HL-60 (cell line): ENCODE data around the gene RABGAP1L.

Experiments used
- DNase-seq, 2 experiments: peaks; one replicate each; pipeline ENCODE4 v3.0.0-alpha.2; 2010 to 2020; ENCODE audit warnings: low read depth in 1 of 2, low spot score in 1 of 2
- H3K27ac ChIP-seq: fragments of 250-450 bp; sonication (Bioruptor Pico); replicated peaks from 2 replicates; pipeline ENCODE4 v1.5.1; 2020; ENCODE audit warnings: mild to moderate bottlenecking, moderate library complexity
- H3K27me3 ChIP-seq: fragments of 250-450 bp; sonication (Bioruptor Pico); 2 replicates; pipeline ENCODE4 v1.5.1; 2021; ENCODE audit warnings: mild to moderate bottlenecking, moderate library complexity; ENCODE audit not compliant: insufficient read depth, poor library complexity, severe bottlenecking
- H3K4me3 ChIP-seq: replicated peaks from 2 replicates; pipeline ENCODE4 v1.5.1; 2011; ENCODE audit warnings: mild to moderate bottlenecking, control low read depth, low read length; ENCODE audit not compliant: insufficient read depth
- GABPA ChIP-seq: IDR thresholded peaks from 2 replicates; pipeline ENCODE4 v1.6.1; 2012; ENCODE audit warnings: low read depth
- POLR2AphosphoS5 ChIP-seq: IDR thresholded peaks from 2 replicates; pipeline ENCODE4 v1.6.1; 2012; ENCODE audit warnings: low read depth
- REST ChIP-seq: IDR thresholded peaks from 2 replicates; pipeline ENCODE4 v1.6.1; 2012; ENCODE audit warnings: low read depth; ENCODE audit not compliant: insufficient replicate concordance
- SPI1 ChIP-seq: IDR thresholded peaks from 2 replicates; pipeline ENCODE4 v1.6.1; 2012; ENCODE audit warnings: low read depth, mild to moderate bottlenecking, borderline replicate concordance
- TF ChIP-seq, protein P1 (sequence below): IDR thresholded peaks from one replicate; pipeline ENCODE4 v1.5.1; 2011; ENCODE audit warnings: low read length, control low read depth, inconsistent platforms; ENCODE audit not compliant: insufficient read depth

Gene RABGAP1L

GRCh38 chr1:174700775-174701174 lies 541.5 kb downstream of the RABGAP1L start:
- no peak for DNase-seq
- Histone ChIP-seq H3K27me3 (no peaks in the 10 kb centered on the region), H3K27ac (no peak overlapping the region), H3K4me3 (no peak overlapping the region)
- TF ChIP-seq, protein P1, sequence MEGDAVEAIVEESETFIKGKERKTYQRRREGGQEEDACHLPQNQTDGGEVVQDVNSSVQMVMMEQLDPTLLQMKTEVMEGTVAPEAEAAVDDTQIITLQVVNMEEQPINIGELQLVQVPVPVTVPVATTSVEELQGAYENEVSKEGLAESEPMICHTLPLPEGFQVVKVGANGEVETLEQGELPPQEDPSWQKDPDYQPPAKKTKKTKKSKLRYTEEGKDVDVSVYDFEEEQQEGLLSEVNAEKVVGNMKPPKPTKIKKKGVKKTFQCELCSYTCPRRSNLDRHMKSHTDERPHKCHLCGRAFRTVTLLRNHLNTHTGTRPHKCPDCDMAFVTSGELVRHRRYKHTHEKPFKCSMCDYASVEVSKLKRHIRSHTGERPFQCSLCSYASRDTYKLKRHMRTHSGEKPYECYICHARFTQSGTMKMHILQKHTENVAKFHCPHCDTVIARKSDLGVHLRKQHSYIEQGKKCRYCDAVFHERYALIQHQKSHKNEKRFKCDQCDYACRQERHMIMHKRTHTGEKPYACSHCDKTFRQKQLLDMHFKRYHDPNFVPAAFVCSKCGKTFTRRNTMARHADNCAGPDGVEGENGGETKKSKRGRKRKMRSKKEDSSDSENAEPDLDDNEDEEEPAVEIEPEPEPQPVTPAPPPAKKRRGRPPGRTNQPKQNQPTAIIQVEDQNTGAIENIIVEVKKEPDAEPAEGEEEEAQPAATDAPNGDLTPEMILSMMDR: no peak
- TF ChIP-seq POLR2AphosphoS5 (no peak), GABPA (no peak), REST (no peak), SPI1 (no peak)

- Histone ChIP-seq H3K27ac (no peak overlapping the region), H3K27me3 (no peaks in the 10 kb centered on the region), H3K4me3 (no peak overlapping the region)
- TF ChIP-seq, protein P1: no peak
- TF ChIP-seq POLR2AphosphoS5: no peak
- no peak for TF ChIP-seq SPI1
- TF ChIP-seq GABPA: no peak
- no peak for TF ChIP-seq REST
- no peak for DNase-seq
Measured at GRCh38 chr1:174701565-174701964, 542.2 kb downstream of the RABGAP1L start.

GRCh38 chr1:174702011-174702410 lies 542.7 kb downstream of the RABGAP1L start:
- Histone ChIP-seq H3K4me3 (no peak overlapping the region), H3K27me3 (no peaks in the 10 kb centered on the region), H3K27ac (no peak overlapping the region)
- TF ChIP-seq REST (no peak), POLR2AphosphoS5 (no peak)
- TF ChIP-seq, protein P1: no peak
- no peak for DNase-seq
